Mesothelial cell of epicardium (in vitro differentiated cells): ENCODE data around the gene SDC4. TPM values are rescaled to one million over a fixed set of nuclear protein-coding genes. Genes with fewer than 3 reads are reported as not detected.
A peak's percentile ranks its signal among the peaks of the same experiment; 100 is the strongest.

ENCODE experiments used
- DNase-seq, 2 experiments: peaks; one replicate each; pipeline ENCODE4 v3.0.0; 2021; ENCODE audit warnings: low spot score in 2 of 2; ENCODE audit not compliant: unreplicated experiment in 2 of 2
- H3K27ac Mint-ChIP-seq: 2 replicates; pipeline ENCODE4 v1.8.0; 2021; ENCODE audit warnings: mixed read lengths
- H3K27me3 Mint-ChIP-seq: 2 replicates; pipeline ENCODE4 v1.8.0; 2021; ENCODE audit warnings: low read depth, mixed read lengths
- H3K36me3 Mint-ChIP-seq: 2 replicates; pipeline ENCODE4 v1.8.0; 2021; ENCODE audit warnings: mixed read lengths
- H3K4me1 Mint-ChIP-seq: 2 replicates; pipeline ENCODE4 v1.8.0; 2021; ENCODE audit warnings: mixed read lengths
- H3K4me3 Mint-ChIP-seq: 2 replicates; pipeline ENCODE4 v1.8.0; 2021; ENCODE audit warnings: mild to moderate bottlenecking, moderate library complexity, mixed read lengths
- H3K9me3 Mint-ChIP-seq: 2 replicates; pipeline ENCODE4 v1.8.0; 2021; ENCODE audit warnings: mixed read lengths
- total RNA-seq: library from RNA; stranded (reverse); gene quantifications from 3 replicates; pipeline ENCODE4 v1.2.1, GENCODE V29; 2021
- TF ChIP-seq, protein P1 (sequence below): fragments of 200-600 bp; sonication (generic); IDR thresholded peaks from one replicate; pipeline ENCODE4 v1.5.0; 2021; ENCODE audit warnings: antibody characterized with exemption; ENCODE audit not compliant: unreplicated experiment

The SDC4 gene
- total RNA-seq, 1 donor from 2014 or later, result 46.7 TPM

DNA sequence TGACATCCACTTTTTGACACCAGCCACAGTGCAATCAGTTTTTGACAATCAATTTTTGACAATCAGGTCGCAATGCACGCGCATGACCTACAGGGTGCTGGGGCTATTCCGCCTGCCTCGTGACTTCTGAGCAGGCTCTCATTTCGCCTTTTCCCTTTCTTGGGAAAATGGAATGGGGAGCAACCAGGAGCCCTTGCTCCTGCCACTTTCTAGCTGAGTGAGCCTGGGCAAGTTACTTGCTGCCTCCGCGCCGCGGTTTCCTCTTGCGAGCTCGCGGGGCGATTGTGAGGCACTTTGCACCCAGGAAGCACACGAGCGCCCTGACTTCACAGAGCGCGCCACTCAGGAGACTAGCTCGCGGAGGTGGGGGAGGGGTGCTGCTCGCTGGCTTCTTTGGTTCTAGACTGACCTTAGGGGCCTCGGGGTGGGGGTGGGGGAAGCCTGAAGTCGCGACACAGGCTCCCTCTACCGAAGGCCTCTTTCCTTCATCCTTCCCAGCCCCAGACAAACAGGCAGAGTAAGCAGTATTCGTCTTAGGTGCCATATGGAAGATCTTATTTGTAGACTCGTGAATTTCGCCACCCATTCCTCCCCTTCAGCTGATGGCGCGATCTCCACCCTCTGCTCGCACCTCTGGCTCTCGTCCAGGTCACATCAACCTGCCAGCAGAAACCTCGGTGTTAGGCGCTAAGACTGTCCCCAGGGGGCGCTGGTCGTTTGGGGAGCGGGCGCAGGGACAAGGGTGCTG is 25.3 kb upstream of the SDC4 start:
- H3K27me3 Mint-ChIP-seq, result no peaks in the 10 kb centered on the region
- no peaks in the 10 kb centered on the region for H3K9me3 Mint-ChIP-seq
- TF ChIP-seq, protein P1, sequence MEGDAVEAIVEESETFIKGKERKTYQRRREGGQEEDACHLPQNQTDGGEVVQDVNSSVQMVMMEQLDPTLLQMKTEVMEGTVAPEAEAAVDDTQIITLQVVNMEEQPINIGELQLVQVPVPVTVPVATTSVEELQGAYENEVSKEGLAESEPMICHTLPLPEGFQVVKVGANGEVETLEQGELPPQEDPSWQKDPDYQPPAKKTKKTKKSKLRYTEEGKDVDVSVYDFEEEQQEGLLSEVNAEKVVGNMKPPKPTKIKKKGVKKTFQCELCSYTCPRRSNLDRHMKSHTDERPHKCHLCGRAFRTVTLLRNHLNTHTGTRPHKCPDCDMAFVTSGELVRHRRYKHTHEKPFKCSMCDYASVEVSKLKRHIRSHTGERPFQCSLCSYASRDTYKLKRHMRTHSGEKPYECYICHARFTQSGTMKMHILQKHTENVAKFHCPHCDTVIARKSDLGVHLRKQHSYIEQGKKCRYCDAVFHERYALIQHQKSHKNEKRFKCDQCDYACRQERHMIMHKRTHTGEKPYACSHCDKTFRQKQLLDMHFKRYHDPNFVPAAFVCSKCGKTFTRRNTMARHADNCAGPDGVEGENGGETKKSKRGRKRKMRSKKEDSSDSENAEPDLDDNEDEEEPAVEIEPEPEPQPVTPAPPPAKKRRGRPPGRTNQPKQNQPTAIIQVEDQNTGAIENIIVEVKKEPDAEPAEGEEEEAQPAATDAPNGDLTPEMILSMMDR, result peak; percentile 78
- peak overlapping the region; percentile 83 for H3K4me3 Mint-ChIP-seq
- peaks cover 2% of the 10 kb centered on the region for H3K36me3 Mint-ChIP-seq
- H3K27ac Mint-ChIP-seq, result peak overlapping the region; percentile 68
- peaks cover 2% of the 10 kb centered on the region for H3K4me1 Mint-ChIP-seq
- DNase-seq, result peak; percentile 74 to 89

DNA sequence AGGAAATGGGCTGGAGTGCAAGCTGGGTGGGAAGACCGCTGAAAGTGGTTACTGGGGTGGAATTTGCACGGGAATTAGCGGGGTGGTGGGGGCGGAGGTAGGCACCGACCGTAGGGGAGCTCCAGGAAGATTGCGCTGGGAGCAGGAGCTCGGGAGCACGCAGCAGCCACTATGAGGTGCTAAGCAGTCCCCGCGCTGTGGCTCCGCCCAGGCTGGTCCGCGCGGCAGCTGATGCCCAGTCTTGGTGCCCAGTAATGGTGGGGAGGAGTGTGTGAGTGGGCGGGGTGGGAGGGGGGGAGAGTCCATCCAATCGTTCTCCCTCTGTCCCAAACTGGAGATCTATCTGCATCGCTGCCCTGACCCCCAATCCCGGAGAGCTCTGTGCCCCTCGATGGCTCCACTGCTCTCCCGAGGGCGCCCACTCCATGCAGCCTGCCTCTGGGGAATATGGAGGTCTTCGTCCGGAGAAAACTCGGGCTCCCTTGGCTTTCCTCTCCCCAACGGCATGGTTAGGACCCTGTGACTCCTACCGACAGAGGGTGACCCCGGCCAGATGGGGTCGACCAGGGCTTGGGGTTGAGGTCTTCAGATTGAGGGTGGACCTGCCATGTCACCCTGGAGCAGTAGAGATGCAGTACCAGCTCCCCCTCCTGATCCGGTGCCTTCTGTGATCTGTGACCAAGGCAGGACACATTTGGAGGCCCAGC is 24.6 kb upstream of the SDC4 start:
- H3K36me3 Mint-ChIP-seq, result peaks cover 5% of the 10 kb centered on the region
- peaks cover 2% of the 10 kb centered on the region for H3K4me1 Mint-ChIP-seq
- DNase-seq, result no peak
- TF ChIP-seq, protein P1, result no peak
- no peaks in the 10 kb centered on the region for H3K9me3 Mint-ChIP-seq
- H3K27ac Mint-ChIP-seq, result no peak overlapping the region
- H3K4me3 Mint-ChIP-seq, result peak overlapping the region; percentile 83
- no peaks in the 10 kb centered on the region for H3K27me3 Mint-ChIP-seq

DNA sequence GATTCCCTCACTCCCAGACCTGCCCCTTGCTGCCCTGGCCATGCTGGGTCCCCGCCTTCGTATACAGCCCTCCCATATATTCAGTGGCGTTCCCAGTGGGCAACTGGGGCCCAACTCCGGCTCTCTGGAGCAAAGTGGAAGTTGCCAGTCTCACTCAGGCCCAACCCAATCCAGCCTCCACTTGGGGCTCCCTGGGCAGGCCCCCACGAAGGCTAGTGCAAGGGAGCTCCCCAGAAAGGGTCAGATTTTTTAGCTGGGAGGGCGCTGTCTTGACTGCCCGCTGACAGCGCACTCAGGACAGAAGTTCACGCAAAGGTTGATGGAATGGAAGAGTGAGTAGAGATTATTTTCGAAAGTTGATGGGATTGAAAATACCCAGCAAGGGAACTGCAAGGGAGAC is 24.0 kb upstream of the SDC4 start:
- Mint-ChIP-seq H3K4me3 (peak overlapping the region; percentile 31), H3K27ac (no peak overlapping the region), H3K36me3 (peaks cover 9% of the 10 kb centered on the region), H3K4me1 (peaks cover 2% of the 10 kb centered on the region), H3K9me3 (no peaks in the 10 kb centered on the region), H3K27me3 (no peaks in the 10 kb centered on the region)
- DNase-seq, result no peak
- TF ChIP-seq, protein P1, result no peak

DNA sequence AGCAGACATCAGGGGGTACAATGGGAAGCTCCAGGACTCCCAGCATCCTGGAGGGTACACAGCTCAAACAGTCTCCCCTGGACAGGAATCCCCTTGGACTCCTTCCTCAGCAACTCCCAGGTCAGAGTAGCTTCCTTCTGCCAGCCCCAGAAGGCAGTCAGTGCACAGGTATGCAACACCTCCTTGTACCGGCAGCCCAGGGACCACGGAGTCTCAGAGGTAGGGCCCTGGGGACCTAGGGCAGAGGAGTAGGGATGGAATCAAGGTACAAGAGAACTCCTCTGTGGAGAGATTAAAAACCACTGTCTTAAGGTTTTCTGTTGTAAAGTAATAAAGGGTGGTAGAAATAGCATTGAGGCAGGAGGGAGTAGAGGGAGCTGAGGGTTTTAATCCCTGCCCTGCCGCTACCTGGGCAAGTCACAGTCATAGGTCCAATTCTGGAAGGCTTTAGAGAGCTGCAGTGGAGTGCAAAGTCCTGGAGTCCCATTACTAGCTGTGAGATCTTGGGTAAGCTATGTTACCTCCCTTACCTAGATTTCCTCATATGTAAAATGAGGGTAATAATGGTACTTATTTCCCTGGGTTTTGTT is 22.4 kb upstream of the SDC4 start:
- Mint-ChIP-seq H3K4me1 (peaks cover 2% of the 10 kb centered on the region), H3K36me3 (peaks cover 18% of the 10 kb centered on the region), H3K9me3 (no peaks in the 10 kb centered on the region), H3K27ac (no peak overlapping the region), H3K27me3 (no peaks in the 10 kb centered on the region), H3K4me3 (no peak overlapping the region)
- DNase-seq, result no peak
- TF ChIP-seq, protein P1, result no peak

DNA sequence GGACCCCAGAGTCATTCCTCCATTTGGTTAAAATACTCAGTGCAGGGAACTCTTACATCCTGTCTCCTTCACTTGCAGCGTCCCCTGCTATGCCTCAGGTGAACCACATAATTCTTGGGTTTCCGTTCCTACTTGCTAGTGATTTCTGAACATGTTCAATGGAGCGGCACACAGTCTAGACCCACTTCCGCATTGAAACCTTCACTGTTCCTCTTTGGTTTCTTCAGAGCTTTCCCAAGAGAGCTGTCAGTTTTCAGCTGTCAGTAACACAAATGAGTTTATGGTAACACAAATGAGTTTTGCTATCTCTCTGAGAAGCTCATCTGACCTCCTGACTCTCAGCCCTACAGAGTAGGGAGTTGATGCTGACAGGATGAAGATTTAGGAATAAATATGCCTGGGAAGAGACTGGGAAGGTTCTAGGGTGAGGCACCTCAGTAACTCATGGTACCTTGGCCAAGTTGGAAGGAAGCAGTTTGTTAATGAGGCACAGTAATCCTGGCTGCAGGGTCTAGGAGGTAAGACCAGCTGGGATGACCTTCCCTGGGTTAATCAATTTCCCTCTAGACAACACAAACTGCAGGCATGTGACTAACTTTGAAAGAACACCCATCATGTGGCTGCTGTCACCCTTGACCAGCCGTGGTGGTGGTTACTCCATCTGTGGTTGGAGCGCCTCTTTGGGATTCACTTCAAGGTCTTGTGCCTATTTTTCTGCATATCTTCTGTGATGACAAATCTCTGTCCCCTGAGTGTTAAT is 20.2 kb upstream of the SDC4 start:
- TF ChIP-seq, protein P1, result no peak
- no peak overlapping the region for H3K4me3 Mint-ChIP-seq
- peaks cover 18% of the 10 kb centered on the region for H3K36me3 Mint-ChIP-seq
- H3K27me3 Mint-ChIP-seq, result no peaks in the 10 kb centered on the region
- no peaks in the 10 kb centered on the region for H3K9me3 Mint-ChIP-seq
- no peak for DNase-seq
- no peak overlapping the region for H3K27ac Mint-ChIP-seq
- peaks cover 12% of the 10 kb centered on the region for H3K4me1 Mint-ChIP-seq
